Heart right ventricle (tissue), 16 donors: ENCODE data around the gene DNM3. TPM values are rescaled to one million over a fixed set of nuclear protein-coding genes. Genes with fewer than 3 reads are reported as not detected.

Experiments used
- ATAC-seq, 8 donors: fragments of 200-7000 bp; cut with Tn5 transposase; one replicate each; pipeline ENCODE4 v1.9.1; 2020; ENCODE audit warnings: mild to moderate bottlenecking in 8 of 8, moderate library complexity in 8 of 8, moderate number of reproducible peaks in 1 of 8
- DNase-seq, 2 donors: peaks; one replicate each; pipeline ENCODE4 v3.0.0-alpha.2; 2020
- H3K27ac ChIP-seq, 10 donors: fragments of 200-600 bp; sonication (generic) in 2 of 10; one replicate each; pipeline versions ENCODE4 v1.5.0 to v1.8.0; 2020 to 2022; ENCODE audit warnings: mild to moderate bottlenecking in 3 of 10
- H3K27me3 ChIP-seq, 7 donors: fragments of 200-600 bp; one replicate each; pipeline ENCODE4 v1.8.0; 2021 to 2022; ENCODE audit warnings: mild to moderate bottlenecking in 2 of 7
- H3K36me3 ChIP-seq, 9 donors: fragments of 200-600 bp; sonication (generic) in 1 of 9; one replicate each; pipeline versions ENCODE4 v1.5.0 to v1.8.0; 2020 to 2022; ENCODE audit warnings: mild to moderate bottlenecking in 2 of 9
- H3K4me1 ChIP-seq, 9 donors: fragments of 200-600 bp; sonication (generic) in 1 of 9; one replicate each; pipeline versions ENCODE4 v1.5.0 to v1.8.0; 2020 to 2022; ENCODE audit warnings: mild to moderate bottlenecking in 4 of 9
- H3K4me3 ChIP-seq, 10 donors: fragments of 200-600 bp; sonication (generic) in 2 of 10; one replicate each; pipeline versions ENCODE4 v1.5.0 to v1.8.0; 2020 to 2022; ENCODE audit warnings: mild to moderate bottlenecking in 7 of 10, moderate library complexity in 2 of 10
- H3K9me3 ChIP-seq, 11 donors: fragments of 200-600 bp in 10 of 11; sonication (generic) in 2 of 11; one replicate each; pipeline versions ENCODE4 v1.5.0 to v1.8.0; 2013 to 2022; ENCODE audit warnings: mild to moderate bottlenecking in 2 of 11, control low read depth in 1 of 11, moderate library complexity in 1 of 11
- WGBS, 2 donors: extraction: QIAGEN DNeasy Blood & Tissue Kit; methylation state at CpG; one replicate each; pipeline ENCODE4 v1.1.7; 2013; ENCODE audit warnings: inconsistent platforms in 1 of 2; 5-methylcytosine and 5-hydroxymethylcytosine counted together
- intact Hi-C, 10 donors: fragments of 100-400 bp; cut with DNase I; formaldehyde crosslinking; loops; one replicate each; pipeline versions ENCODE4 v1.11.1 to v1.14.2; 2022
- polyA plus RNA-seq, 2 donors: library from polyadenylated mRNA; stranded (reverse); fragments of 200-250 nt; gene quantifications; one replicate each; pipeline ENCODE4 v1.2.3, GENCODE V29; 2013
- total RNA-seq, 10 donors: library from RNA; stranded (reverse); fragmentation: NEBNext Ultra II Directional in 3 of 10; extraction: Animal tissue kit (Norgen Biotek cat#: 25700) in 3 of 10; gene quantifications; one replicate each; pipeline versions ENCODE4 v1.2.1 to v1.2.4, GENCODE V29; 2021 to 2023
- TF ChIP-seq, protein P1 (sequence below), 9 donors: fragments of 200-600 bp; sonication (generic) in 2 of 9; IDR thresholded peaks; one replicate each; pipeline versions ENCODE4 v1.5.0 to v1.8.0; 2021 to 2022; ENCODE audit warnings: antibody characterized with exemption in 9 of 9, mild to moderate bottlenecking in 5 of 9, moderate library complexity in 1 of 9
- donor health status: Arrhythmogenic right ventricular cardiomyopathy.
- donor health status: ischemic (EF 13 %, LVEDD 7.1; RV severe dilation, severe dysfunction).
- donor health status: healthy with polysubstance abuse.
- donor health status: DM: no; HTN: yes; CAD: no.
- donor health status: DM: no; HTN: no; CAD: no.
- donor health status: ischemic (EF 25% LVEDD 6.9; RV normal size, moderate dysfunction).
- donor health status: ischemic (EF 25% LVEDD 5.7; RV mildly dilated, moderate dysfunction).
- donor health status: healthy.
- donor health status: DM: yes; HTN: yes; CAD: no.
- donor health status: Ischemic cardiomyopathy.
- donor health status: ischemic (EF 35%, LVEDD 5.7; RV mildly dilated, moderate dysfunction).
- donor health status: nonischemic (EF 11% LVEDD 7.7; RV severe dilation, severe dysfunction).
- donor health status: DM: yes; HTN: yes; CAD: no.
- donor health status: PGD.
- donor health status: ischemic (EF 29% LVEDD 5.4; RV normal size, mild dysfunction).
- donor health status: nonischemic (EF 23%, LVEDD 6.1; RV moderate dilation, normal function).

The DNM3 gene
- total and polyA plus RNA-seq, 12 donors, result 0.77 to 2.8 (median 2.2) TPM

DNA sequence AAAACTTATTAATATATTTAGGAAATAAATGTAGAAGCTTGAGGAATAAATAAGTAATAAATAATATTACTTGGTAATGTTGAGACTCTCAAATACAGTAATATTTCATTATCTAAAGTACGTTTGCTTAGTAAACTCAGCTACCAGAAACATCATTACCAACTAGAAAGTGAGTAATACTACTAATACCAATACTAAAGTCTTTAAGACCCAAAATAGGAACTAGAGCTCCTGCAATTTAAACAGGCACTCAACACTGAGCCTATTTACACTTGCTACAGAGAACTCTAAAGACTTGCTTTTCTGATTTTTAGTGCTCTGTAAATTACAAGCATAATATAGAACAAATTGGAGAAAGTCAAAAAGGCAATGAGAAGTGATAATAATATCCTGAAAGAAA is 565.7 kb downstream of the DNM3 start:
- no peak for DNase-seq
- TF ChIP-seq, protein P1, sequence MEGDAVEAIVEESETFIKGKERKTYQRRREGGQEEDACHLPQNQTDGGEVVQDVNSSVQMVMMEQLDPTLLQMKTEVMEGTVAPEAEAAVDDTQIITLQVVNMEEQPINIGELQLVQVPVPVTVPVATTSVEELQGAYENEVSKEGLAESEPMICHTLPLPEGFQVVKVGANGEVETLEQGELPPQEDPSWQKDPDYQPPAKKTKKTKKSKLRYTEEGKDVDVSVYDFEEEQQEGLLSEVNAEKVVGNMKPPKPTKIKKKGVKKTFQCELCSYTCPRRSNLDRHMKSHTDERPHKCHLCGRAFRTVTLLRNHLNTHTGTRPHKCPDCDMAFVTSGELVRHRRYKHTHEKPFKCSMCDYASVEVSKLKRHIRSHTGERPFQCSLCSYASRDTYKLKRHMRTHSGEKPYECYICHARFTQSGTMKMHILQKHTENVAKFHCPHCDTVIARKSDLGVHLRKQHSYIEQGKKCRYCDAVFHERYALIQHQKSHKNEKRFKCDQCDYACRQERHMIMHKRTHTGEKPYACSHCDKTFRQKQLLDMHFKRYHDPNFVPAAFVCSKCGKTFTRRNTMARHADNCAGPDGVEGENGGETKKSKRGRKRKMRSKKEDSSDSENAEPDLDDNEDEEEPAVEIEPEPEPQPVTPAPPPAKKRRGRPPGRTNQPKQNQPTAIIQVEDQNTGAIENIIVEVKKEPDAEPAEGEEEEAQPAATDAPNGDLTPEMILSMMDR (IDR thresholded peaks at IDR 0.05), result no peak
- WGBS, 2 donors, result 44 to 99% methylated on average over 1 of the region's 1 CpG
- no peak overlapping the region for H3K4me3 ChIP-seq
- no peaks in the 10 kb centered on the region for H3K36me3 ChIP-seq
- no peaks in the 10 kb centered on the region for H3K9me3 ChIP-seq
- no peaks in the 10 kb centered on the region for H3K27me3 ChIP-seq
- peaks cover 0 to 10% (median 0%) of the 10 kb centered on the region in 9 donors for H3K4me1 ChIP-seq
- no peak overlapping the region for H3K27ac ChIP-seq
- intact Hi-C loops, result loop anchor here in 4 of 10 donors (10.0 kb wide), 3 partner anchors 322 to 402 kb away; no protein-coding TSS in a partner anchor
- ATAC-seq, result no peak

DNA sequence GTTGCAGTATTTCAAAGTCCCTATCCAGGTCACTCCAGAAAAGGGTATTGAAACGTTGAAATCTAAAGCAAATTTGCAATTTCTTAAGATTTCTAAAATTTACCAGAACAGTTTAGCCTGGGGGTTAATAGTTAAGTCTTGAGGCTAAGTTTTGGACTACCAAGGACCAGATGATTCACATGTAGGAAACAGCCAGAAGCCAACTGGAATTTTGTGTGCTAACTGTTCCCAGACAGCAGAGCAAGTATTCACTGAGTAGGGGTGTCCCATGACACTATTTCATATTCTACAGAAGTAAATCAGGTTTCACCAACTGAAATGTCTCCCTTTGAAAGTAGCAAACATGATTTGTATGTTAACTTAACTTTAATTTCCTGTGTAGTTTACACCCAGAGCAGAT is 567.7 kb downstream of the DNM3 start:
- intact Hi-C loops, result loop anchor here in 4 of 10 donors (10.0 kb wide), 3 partner anchors 324 to 404 kb away; no protein-coding TSS in a partner anchor
- Histone ChIP-seq H3K4me3 (no peak overlapping the region), H3K4me1 (peaks cover 0 to 6% (median 0%) of the 10 kb centered on the region in 9 donors), H3K27ac (no peak overlapping the region), H3K36me3 (no peaks in the 10 kb centered on the region), H3K9me3 (no peaks in the 10 kb centered on the region), H3K27me3 (no peaks in the 10 kb centered on the region)
- ATAC-seq, result no peak
- TF ChIP-seq, protein P1 (IDR thresholded peaks at IDR 0.05), result no peak
- DNase-seq, result no peak
- 94 to 96% methylated on average over 1 of the region's 1 CpG for WGBS, 2 donors

DNA sequence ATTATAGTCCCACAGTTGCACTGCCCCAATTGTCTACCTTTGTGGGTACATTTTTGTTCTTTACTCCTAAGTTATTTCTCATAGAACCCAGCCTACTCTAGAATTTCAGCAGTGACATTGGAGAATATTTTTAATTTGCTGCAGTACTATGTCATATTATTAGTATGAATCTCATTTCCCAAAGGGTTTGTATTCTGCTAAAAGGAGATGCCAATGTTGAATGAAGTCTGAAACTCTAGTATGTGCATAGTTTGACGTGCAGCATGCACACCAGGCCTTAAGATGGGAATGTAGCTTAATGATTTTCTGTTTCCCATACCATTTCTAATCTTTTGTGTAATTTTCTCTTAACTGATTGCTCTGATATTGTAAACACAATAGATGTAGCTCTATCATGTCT is 568.7 kb downstream of the DNM3 start:
- DNase-seq (no peak), ATAC-seq (no peak)
- WGBS, 2 donors, result 73 to 79% methylated on average over 1 of the region's 1 CpG
- Histone ChIP-seq H3K27me3 (no peaks in the 10 kb centered on the region), H3K4me1 (no peaks in the 10 kb centered on the region), H3K36me3 (no peaks in the 10 kb centered on the region), H3K27ac (no peak overlapping the region), H3K9me3 (no peaks in the 10 kb centered on the region), H3K4me3 (no peak overlapping the region)
- intact Hi-C loops, result no loop called here
- TF ChIP-seq, protein P1 (IDR thresholded peaks at IDR 0.05), result no peak

DNA sequence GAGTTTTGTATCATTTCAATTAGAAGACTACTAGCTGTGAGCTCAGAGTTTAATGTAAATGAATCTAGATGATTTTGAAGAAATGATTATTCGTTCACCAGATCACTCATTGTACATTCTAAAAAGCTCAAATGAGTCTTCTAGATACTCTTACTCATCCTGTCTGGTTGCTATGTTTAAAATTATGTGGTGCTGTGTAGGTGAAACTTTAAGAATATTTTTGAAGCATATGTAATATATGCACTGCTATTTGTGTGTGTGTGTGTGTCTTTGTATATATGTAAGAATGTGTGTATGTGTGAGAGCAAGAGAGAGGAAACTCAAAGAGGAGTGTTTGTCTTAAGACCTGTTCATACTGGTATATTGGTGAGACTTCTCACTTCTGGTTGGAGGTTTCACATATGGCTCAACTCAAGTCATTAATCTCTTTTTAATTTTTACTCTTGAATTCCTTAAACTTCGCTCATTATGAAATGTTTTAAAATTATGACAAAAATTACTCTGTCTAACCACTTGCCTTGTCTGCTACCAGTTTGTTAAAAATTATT is 570.6 kb downstream of the DNM3 start:
- Histone ChIP-seq H3K27ac (no peak overlapping the region), H3K9me3 (no peaks in the 10 kb centered on the region), H3K4me1 (no peaks in the 10 kb centered on the region), H3K27me3 (no peaks in the 10 kb centered on the region), H3K36me3 (no peaks in the 10 kb centered on the region), H3K4me3 (no peak overlapping the region)
- TF ChIP-seq, protein P1 (IDR thresholded peaks at IDR 0.05), result no peak
- 94 to 97% methylated on average over 2 of the region's 2 CpGs for WGBS, 2 donors
- ATAC-seq, result no peak
- intact Hi-C loops, result no loop called here
- no peak for DNase-seq
